GM12874 (cell line): ENCODE results near the gene TSPAN9.

ENCODE experiments used
- CTCF ChIP-seq: IDR thresholded peaks from 2 replicates; pipeline ENCODE4 v1.5.1; 2011; ENCODE audit warnings: low read depth, mild to moderate bottlenecking, control low read depth, low read length, moderate library complexity; ENCODE audit not compliant: insufficient read depth

Gene TSPAN9

GRCh38 chr12:3271146-3271545 lies 194.0 kb downstream of the TSPAN9 start:
- no peak for TF ChIP-seq CTCF

GRCh38 chr12:3271639-3272038 lies 194.5 kb downstream of the TSPAN9 start:
- TF ChIP-seq CTCF: no peak

GRCh38 chr12:3272958-3273357 lies 195.8 kb downstream of the TSPAN9 start:
- TF ChIP-seq CTCF: no peak

GRCh38 chr12:3273409-3273853 lies 196.3 kb downstream of the TSPAN9 start:
- no peak for TF ChIP-seq CTCF

- no peak for TF ChIP-seq CTCF
Observed at GRCh38 chr12:3274664-3275063, 197.5 kb downstream of the TSPAN9 start.

- TF ChIP-seq CTCF: peak; percentile 93
Observed at GRCh38 chr12:3275171-3276041, 198.2 kb downstream of the TSPAN9 start.

GRCh38 chr12:3276226-3276625 lies 199.0 kb downstream of the TSPAN9 start:
- TF ChIP-seq CTCF: no peak
